Activated naive CD4-positive, alpha-beta T cell treated with anti-CD3 and anti-CD28 coated beads, Interleukin-2, amount 50 U/mL, for 24 hours (primary cell): ENCODE data around the gene ELANE.
"Not testable (repeated sequence)": the region's sequence is repeated elsewhere in the genome, so short reads cannot be mapped to it uniquely, and the experiment has no call there.

Experiments used
- H3K27ac Mint-ChIP-seq: one replicate; pipeline ENCODE4 v1.8.0; 2021; ENCODE audit warnings: mild to moderate bottlenecking, mixed read lengths
- H3K27me3 Mint-ChIP-seq: one replicate; pipeline ENCODE4 v1.8.0; 2021; ENCODE audit warnings: mixed read lengths
- H3K36me3 Mint-ChIP-seq: one replicate; pipeline ENCODE4 v1.8.0; 2021; ENCODE audit warnings: mixed read lengths
- H3K4me1 Mint-ChIP-seq: one replicate; pipeline ENCODE4 v1.8.0; 2021; ENCODE audit warnings: mixed read lengths
- H3K4me3 Mint-ChIP-seq: one replicate; pipeline ENCODE4 v1.8.0; 2021; ENCODE audit warnings: mild to moderate bottlenecking, mixed read lengths
- H3K9me3 Mint-ChIP-seq: one replicate; pipeline ENCODE4 v1.8.0; 2021; ENCODE audit warnings: mixed read lengths

The ELANE gene

GRCh38 chr19:875265-875879, 23.3 kb downstream of the ELANE start:
- Mint-ChIP-seq H3K4me3 (no peak overlapping the region), H3K36me3 (no peaks in the 10 kb centered on the region), H3K27me3 (no peaks in the 10 kb centered on the region), H3K27ac (no peak overlapping the region), H3K9me3 (no peaks in the 10 kb centered on the region), H3K4me1 (peaks cover 8% of the 10 kb centered on the region)

GRCh38 chr19:876089-876488, 24.0 kb downstream of the ELANE start:
- H3K36me3 Mint-ChIP-seq, result no peaks in the 10 kb centered on the region
- H3K27ac Mint-ChIP-seq, result no peak overlapping the region
- H3K27me3 Mint-ChIP-seq, result no peaks in the 10 kb centered on the region
- no peak overlapping the region for H3K4me3 Mint-ChIP-seq
- H3K9me3 Mint-ChIP-seq, result no peaks in the 10 kb centered on the region
- peaks cover 8% of the 10 kb centered on the region for H3K4me1 Mint-ChIP-seq

GRCh38 chr19:876780-877314, 24.7 kb downstream of the ELANE start:
- Mint-ChIP-seq H3K4me1 (peaks cover 8% of the 10 kb centered on the region), H3K27me3 (no peaks in the 10 kb centered on the region), H3K4me3 (no peak overlapping the region), H3K9me3 (no peaks in the 10 kb centered on the region), H3K36me3 (no peaks in the 10 kb centered on the region), H3K27ac (no peak overlapping the region)

DNA sequence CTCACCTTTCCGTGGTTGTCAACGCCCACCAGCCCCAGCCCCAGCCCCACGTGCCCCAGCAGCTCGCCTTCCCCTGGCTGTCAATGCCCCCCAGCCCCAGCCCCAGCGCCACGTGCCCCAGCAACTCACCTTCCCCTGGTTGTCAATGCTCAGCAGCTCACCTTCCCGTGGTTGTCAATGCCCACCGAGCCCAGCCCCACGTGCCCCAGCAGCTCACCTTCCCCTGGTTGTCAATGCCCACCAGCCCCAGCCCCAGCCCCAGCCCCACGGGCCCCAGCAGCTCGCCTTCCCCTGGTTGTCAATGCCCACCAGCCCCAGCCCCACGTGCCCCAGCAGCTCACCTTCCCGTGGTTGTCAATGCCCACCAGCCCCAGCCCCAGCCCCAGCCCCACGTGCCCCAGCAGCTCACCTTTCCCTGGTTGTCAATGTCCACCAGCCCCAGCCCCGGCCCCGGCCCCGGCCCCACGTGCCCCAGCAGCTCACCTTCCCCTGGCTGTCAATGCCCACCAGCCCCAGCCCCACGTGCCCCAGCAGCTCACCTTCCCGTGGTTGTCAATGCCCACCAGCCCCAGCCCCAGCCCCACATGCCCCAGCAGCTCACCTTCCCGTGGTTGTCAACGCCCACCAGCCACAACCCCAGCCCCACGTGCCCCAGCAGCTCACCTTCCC, 26.0 kb downstream of the ELANE start:
- H3K9me3 Mint-ChIP-seq, H3K4me3 Mint-ChIP-seq, H3K36me3 Mint-ChIP-seq, H3K27ac Mint-ChIP-seq, H3K4me1 Mint-ChIP-seq, H3K27me3 Mint-ChIP-seq: not testable (repeated sequence)

GRCh38 chr19:878751-879561, 26.9 kb downstream of the ELANE start:
- H3K27ac Mint-ChIP-seq, H3K27me3 Mint-ChIP-seq, H3K9me3 Mint-ChIP-seq, H3K4me3 Mint-ChIP-seq, H3K4me1 Mint-ChIP-seq, H3K36me3 Mint-ChIP-seq: not testable (repeated sequence)

DNA sequence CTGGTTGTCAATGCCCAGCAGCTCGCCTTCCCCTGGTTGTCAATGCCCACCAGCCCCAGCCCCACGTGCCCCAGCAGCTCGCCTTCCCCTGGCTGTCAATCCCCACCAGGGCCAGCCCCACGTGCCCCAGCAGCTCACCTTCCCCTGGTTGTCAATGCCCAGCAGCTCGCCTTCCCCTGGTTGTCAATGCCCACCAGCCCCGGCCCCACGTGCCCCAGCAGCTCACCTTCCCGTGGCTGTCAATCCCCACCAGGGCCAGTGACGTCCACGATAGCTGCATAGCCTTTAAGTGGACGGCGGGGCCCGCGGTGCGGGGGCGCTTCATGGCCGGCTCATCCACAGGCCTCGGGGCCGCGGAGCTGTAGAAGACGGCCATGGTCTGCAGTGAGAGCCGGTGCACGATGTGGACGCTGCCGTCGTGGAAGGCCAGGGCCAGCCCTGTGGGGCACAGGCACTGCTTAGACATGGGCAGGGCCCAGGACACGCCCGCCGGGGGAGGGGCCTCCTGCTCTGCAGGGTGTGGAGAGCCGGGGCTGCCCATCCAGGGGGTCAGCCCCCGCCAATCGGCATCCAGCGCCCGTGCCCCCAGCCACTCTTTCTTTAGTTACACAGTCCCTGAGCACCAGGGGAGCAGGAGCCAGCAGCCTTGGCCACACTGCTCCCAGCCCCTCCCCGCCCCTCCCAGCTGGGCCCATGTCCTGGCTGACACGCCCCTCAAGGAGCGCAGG, 27.8 kb downstream of the ELANE start:
- H3K36me3 Mint-ChIP-seq, result no peaks in the 10 kb centered on the region
- no peak overlapping the region for H3K27ac Mint-ChIP-seq
- no peak overlapping the region for H3K4me3 Mint-ChIP-seq
- H3K27me3 Mint-ChIP-seq, result no peaks in the 10 kb centered on the region
- no peaks in the 10 kb centered on the region for H3K9me3 Mint-ChIP-seq
- H3K4me1 Mint-ChIP-seq, result no peaks in the 10 kb centered on the region

- Mint-ChIP-seq H3K4me1 (no peaks in the 10 kb centered on the region), H3K27me3 (no peaks in the 10 kb centered on the region)
Observed at GRCh38 chr19:881385-882071, 29.4 kb downstream of the ELANE start.

DNA sequence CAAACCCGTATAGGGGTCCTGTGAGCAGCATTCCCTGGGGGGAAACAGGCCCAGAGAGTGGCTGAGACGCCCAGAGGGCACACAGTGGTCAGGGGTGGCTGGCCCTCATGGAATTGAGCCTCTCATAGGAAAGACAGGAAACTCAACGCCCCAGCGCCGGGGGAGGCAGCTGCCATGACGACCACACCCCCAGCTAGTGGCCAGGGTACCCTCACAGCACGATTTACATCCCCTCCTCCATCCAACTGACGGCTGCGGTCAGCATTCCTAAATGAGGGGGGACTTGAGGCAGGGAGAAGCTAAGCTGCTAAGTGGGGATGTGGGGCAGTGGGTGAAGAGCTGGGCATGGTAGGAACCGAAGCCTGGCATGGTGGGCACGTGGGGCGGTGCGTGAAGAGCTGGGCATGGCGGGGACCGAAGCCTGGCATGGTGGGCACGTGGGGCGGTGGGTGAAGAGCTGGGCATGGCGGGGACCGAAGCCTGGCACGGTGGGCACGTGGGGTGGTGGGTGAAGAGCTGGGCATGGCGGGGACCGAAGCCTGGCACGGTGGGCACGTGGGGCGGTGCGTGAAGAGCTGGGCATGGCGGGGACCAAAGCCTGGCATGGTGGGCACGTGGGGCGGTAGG, 30.9 kb downstream of the ELANE start:
- H3K4me1 Mint-ChIP-seq, result no peaks in the 10 kb centered on the region
- no peaks in the 10 kb centered on the region for H3K27me3 Mint-ChIP-seq
- no peak overlapping the region for H3K27ac Mint-ChIP-seq
- no peak overlapping the region for H3K4me3 Mint-ChIP-seq
- no peaks in the 10 kb centered on the region for H3K9me3 Mint-ChIP-seq
- no peaks in the 10 kb centered on the region for H3K36me3 Mint-ChIP-seq

More at GRCh38 chr19:881385-882071, 29.4 kb downstream of the ELANE start:
- Mint-ChIP-seq H3K4me3 (no peak overlapping the region), H3K27ac (no peak overlapping the region), H3K36me3 (no peaks in the 10 kb centered on the region), H3K9me3 (no peaks in the 10 kb centered on the region)

DNA sequence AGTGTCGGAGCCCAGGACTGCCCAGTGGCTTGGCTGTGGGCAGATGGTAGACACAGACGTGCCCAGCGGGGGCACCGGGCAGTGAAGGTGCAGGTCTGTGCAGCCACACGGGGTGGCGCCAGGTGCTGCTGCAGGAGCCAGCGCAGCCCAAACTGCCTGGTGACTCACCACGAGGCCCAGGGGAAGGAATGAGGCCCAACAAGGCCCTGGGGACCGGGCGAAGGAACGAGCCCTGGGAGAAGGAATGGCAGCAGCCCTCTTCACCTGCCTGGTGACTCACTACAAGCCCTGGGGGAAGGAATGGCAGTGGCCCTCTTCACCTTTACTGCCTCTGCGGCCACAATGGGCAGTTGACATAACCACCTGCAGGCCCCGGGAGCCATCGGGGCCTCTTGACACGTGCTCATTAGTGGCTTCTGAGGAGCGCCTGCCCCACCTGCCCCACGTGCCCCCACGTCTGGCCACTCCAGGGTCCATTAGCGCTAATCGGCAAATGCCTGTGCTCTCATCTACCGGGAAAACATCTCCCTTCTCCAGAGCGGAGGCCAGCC, 31.6 kb downstream of the ELANE start:
- H3K4me1 Mint-ChIP-seq, result no peaks in the 10 kb centered on the region

GRCh38 chr19:884420-885211, 32.5 kb downstream of the ELANE start:
- Mint-ChIP-seq H3K27me3 (no peaks in the 10 kb centered on the region), H3K9me3 (no peaks in the 10 kb centered on the region), H3K27ac (no peak overlapping the region), H3K36me3 (no peaks in the 10 kb centered on the region), H3K4me1 (peaks cover 5% of the 10 kb centered on the region), H3K4me3 (no peak overlapping the region)

More for the DNA sequence above, 31.6 kb downstream of the ELANE start:
- Mint-ChIP-seq H3K27me3 (no peaks in the 10 kb centered on the region), H3K36me3 (no peaks in the 10 kb centered on the region), H3K9me3 (no peaks in the 10 kb centered on the region), H3K4me3 (no peak overlapping the region), H3K27ac (no peak overlapping the region)

DNA sequence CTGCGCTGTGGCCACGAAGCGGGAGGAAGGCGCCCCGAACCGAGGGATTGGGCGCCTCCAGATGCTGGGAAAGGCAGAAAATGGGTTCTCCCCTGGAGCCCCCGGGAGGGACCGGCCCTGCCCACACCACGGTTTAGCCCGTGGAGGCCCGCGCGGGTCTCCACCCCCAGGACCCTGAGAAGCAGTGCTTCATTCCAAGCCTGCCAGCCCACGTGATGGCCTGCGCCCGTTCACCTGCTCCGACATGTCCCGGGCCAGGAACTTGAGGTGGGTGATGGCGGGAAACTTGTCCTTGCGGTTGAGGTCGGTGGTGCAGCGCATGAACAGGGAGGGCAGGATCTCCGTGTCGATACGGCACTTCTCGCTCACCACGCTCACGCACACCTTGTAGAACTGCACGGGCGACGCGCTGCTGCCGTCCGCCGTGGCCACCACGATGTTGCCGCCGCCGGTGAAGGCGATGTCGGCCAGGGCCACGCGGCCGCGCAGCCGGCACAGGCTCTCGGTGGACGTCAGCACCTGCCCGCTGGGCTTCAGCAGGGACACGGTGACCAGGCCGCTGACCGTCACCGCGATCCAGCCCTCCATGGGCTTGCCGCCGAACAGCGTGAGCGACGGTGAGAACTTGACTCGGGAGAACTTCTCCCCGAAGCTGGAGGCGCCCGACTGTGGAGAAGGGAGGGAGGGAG, 33.6 kb downstream of the ELANE start:
- Mint-ChIP-seq H3K4me3 (no peak overlapping the region), H3K9me3 (no peaks in the 10 kb centered on the region), H3K27me3 (no peaks in the 10 kb centered on the region), H3K36me3 (no peaks in the 10 kb centered on the region), H3K4me1 (peaks cover 5% of the 10 kb centered on the region), H3K27ac (no peak overlapping the region)

GRCh38 chr19:887072-887471, 35.0 kb downstream of the ELANE start:
- Mint-ChIP-seq H3K27ac (no peak overlapping the region), H3K27me3 (no peaks in the 10 kb centered on the region), H3K4me3 (no peak overlapping the region), H3K4me1 (peaks cover 11% of the 10 kb centered on the region), H3K36me3 (no peaks in the 10 kb centered on the region), H3K9me3 (no peaks in the 10 kb centered on the region)

DNA sequence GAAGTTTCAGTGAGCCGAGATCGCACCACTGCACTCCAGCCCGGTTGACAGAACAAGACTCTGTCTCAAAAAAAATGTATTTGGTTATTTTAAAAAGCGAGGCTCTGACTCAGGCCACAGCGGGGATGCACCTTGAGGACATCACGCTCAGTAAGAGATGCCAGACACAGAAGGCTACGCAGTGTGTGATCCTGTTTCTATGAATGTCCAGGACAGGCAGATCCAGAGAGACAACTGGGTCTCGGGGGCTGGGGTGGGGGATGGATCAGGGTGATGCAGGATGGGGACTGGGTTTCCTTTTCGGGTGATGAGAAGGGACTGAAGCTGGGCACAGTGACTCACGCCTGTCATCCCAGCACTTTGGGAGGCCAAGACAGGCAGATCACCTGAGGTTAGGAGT, 35.5 kb downstream of the ELANE start:
- Mint-ChIP-seq H3K9me3 (no peaks in the 10 kb centered on the region), H3K4me3 (no peak overlapping the region), H3K27ac (no peak overlapping the region), H3K27me3 (no peaks in the 10 kb centered on the region), H3K36me3 (no peaks in the 10 kb centered on the region), H3K4me1 (peaks cover 11% of the 10 kb centered on the region)
